ENCODE data around the gene ABCB10. TPM values are rescaled to one million over a fixed set of nuclear protein-coding genes. Genes with fewer than 3 reads are reported as not detected.
"Not testable (repeated sequence)": the region's sequence is repeated elsewhere in the genome, so short reads cannot be mapped to it uniquely, and the experiment has no call there.

The ABCB10 gene
- total and polyA plus RNA-seq, 4 donors = 14.5 to 20.0 (median 17.5) TPM

- not testable (repeated sequence) for H3K9me3 ChIP-seq (ENCODE audit: control insufficient read depth, insufficient read depth, low read length); H3K27me3 ChIP-seq (ENCODE audit: control insufficient read depth, insufficient read depth, low read length); DNase-seq (ENCODE audit: low read depth in 4 of 6, low spot score in 6 of 6); H3K4me3 ChIP-seq (ENCODE audit: low read depth, low read length); H3K27ac ChIP-seq (ENCODE audit: low read depth, low read length); H3K36me3 ChIP-seq (ENCODE audit: control insufficient read depth, insufficient read depth, low read length)
- peaks cover 18% of the 10 kb centered on the region for H3K4me1 ChIP-seq (ENCODE audit: control insufficient read depth, insufficient read depth, low read length)
- 95% methylated on average over 11 of the region's 15 CpGs for WGBS (ENCODE audit: insufficient coverage)
Observed at GRCh38 chr1:229560124-229560523, 1.6 kb upstream of the ABCB10 start.

- H3K9me3 ChIP-seq (ENCODE audit: control insufficient read depth, insufficient read depth, low read length); H3K27me3 ChIP-seq (ENCODE audit: control insufficient read depth, insufficient read depth, low read length); DNase-seq (ENCODE audit: low read depth in 4 of 6, low spot score in 6 of 6); H3K36me3 ChIP-seq (ENCODE audit: control insufficient read depth, insufficient read depth, low read length): not testable (repeated sequence)
- peak overlapping the region; percentile 69 for H3K4me3 ChIP-seq (ENCODE audit: low read depth, low read length)
- peaks cover 24% of the 10 kb centered on the region for H3K4me1 ChIP-seq (ENCODE audit: control insufficient read depth, insufficient read depth, low read length)
- WGBS (ENCODE audit: insufficient coverage) = 63% methylated on average over 16 of the region's 20 CpGs
- H3K27ac ChIP-seq (ENCODE audit: low read depth, low read length) = peak overlapping the region; percentile 82
Observed at GRCh38 chr1:229559336-229559801, 862 bp upstream of the ABCB10 start.

DNA sequence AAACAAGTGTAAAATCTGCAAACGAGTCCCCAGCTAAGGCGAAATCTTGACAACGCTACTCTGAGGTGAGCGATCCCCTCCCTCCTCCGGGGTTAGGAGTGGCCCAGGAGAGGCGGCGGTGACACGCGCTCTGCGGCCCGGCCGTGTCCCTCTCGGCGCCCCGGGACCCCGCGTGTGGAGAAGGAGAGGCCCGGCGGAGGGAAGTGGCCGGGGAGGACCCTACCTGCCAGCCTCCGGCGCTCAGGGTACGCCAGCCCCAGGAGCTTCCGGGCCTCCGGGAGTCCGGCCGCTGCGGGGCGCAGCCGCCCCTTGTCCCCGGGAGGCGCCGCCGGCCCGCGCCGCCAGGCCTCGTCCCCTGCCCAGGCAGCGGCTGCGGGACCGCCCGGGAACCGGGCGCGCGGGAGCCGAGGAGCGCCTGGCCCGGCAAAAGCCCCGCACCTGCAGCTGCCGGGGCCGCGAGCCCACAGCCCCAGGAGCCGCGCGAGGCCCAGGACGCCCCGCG is 543 bp downstream of the ABCB10 start:
- H3K27ac ChIP-seq (ENCODE audit: low read depth, low read length) = peak overlapping the region; percentile 33
- no peaks in the 10 kb centered on the region for H3K27me3 ChIP-seq (ENCODE audit: control insufficient read depth, insufficient read depth, low read length)
- no peaks in the 10 kb centered on the region for H3K9me3 ChIP-seq (ENCODE audit: control insufficient read depth, insufficient read depth, low read length)
- no peaks in the 10 kb centered on the region for H3K36me3 ChIP-seq (ENCODE audit: control insufficient read depth, insufficient read depth, low read length)
- H3K4me3 ChIP-seq (ENCODE audit: low read depth, low read length) = peak overlapping the region; percentile 69
- peaks cover 24% of the 10 kb centered on the region for H3K4me1 ChIP-seq (ENCODE audit: control insufficient read depth, insufficient read depth, low read length)
- under 1% methylated on average over 59 of the region's 59 CpGs for WGBS (ENCODE audit: insufficient coverage)
- DNase-seq (ENCODE audit: low read depth in 4 of 6, low spot score in 6 of 6) = peak in 2 of 6 donors; percentile 31 to 57

DNA sequence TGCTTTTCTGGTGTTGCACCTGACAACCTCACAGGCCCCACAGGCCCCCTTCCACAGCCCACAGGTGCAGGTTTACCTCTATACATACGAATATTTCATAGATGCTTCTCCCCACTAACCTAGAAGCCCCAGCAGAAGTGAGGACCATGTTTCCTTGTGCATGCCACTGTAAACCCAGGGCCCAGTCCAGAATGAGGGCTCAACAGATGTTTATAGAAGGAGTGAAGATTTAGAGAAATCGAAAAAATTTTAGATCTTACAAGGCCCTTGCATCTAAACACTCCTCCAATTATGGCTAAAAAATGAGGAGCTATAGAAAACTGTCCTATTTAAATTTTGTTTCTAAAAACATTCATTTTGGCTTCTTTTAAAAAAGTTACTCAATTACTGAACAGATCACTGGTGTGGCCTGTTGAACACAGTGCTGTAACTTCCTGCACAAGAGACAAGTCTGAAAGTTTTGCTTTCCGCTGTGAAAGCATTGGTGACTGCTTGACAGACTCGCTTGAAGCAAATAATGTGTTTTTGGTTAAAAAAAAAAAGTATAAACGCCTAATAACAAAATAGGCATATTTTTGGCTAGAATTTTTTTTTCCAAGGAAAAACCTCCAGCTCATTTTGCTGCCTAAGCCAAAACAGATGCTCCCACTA is 1.2 kb downstream of the ABCB10 start:
- peak overlapping the region; percentile 33 for H3K27ac ChIP-seq (ENCODE audit: low read depth, low read length)
- H3K9me3 ChIP-seq (ENCODE audit: control insufficient read depth, insufficient read depth, low read length) = no peaks in the 10 kb centered on the region
- H3K36me3 ChIP-seq (ENCODE audit: control insufficient read depth, insufficient read depth, low read length) = no peaks in the 10 kb centered on the region
- DNase-seq (ENCODE audit: low read depth in 4 of 6, low spot score in 6 of 6) = peak in 1 of 6 donors; percentile 15
- H3K4me3 ChIP-seq (ENCODE audit: low read depth, low read length) = peak overlapping the region; percentile 56
- H3K4me1 ChIP-seq (ENCODE audit: control insufficient read depth, insufficient read depth, low read length) = peaks cover 24% of the 10 kb centered on the region
- no peaks in the 10 kb centered on the region for H3K27me3 ChIP-seq (ENCODE audit: control insufficient read depth, insufficient read depth, low read length)
- no CpG with 5 or more reads among the region's 5 CpGs for WGBS (ENCODE audit: insufficient coverage)

DNA sequence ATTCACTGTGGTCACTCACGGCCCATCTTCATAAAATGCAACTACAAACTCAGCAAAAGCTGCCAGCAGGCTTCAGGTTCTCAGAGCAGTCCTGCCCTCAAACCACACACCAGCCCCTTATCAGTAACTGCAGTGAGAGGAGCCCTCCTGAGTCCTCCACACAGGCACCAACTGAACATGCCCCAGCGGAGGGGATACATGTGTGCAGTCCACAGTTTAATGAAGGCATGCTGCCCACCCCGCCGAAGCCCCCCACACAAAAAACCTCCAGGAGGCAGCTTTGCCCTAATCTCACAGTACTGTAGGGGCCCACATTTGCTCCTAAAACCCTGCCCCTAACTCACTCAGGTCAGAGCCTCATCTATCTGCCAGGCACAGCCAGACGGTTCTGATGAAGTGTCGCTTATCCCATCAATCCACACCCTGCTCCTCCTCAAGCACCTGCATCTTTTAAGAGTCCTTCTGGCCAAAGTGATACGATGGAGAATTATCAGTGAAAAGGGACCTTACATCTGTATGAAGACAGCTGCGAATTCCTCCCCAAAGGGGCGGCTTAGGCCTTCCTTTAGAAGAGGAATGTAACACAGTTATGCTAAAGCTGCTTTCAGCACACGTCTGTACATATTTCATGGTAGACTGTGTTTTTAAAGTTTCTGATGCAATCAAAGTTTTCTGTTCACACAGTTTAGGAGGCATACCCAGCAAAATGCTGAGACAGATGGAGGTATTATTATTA is 3.5 kb downstream of the ABCB10 start:
- H3K4me1 ChIP-seq (ENCODE audit: control insufficient read depth, insufficient read depth, low read length) = peaks cover 24% of the 10 kb centered on the region
- no peak overlapping the region for H3K4me3 ChIP-seq (ENCODE audit: low read depth, low read length)
- DNase-seq (ENCODE audit: low read depth in 4 of 6, low spot score in 6 of 6) = no peak
- 74% methylated on average over 10 of the region's 10 CpGs for WGBS (ENCODE audit: insufficient coverage)
- H3K9me3 ChIP-seq (ENCODE audit: control insufficient read depth, insufficient read depth, low read length) = no peaks in the 10 kb centered on the region
- H3K36me3 ChIP-seq (ENCODE audit: control insufficient read depth, insufficient read depth, low read length) = no peaks in the 10 kb centered on the region
- no peaks in the 10 kb centered on the region for H3K27me3 ChIP-seq (ENCODE audit: control insufficient read depth, insufficient read depth, low read length)
- no peak overlapping the region for H3K27ac ChIP-seq (ENCODE audit: low read depth, low read length)

DNA sequence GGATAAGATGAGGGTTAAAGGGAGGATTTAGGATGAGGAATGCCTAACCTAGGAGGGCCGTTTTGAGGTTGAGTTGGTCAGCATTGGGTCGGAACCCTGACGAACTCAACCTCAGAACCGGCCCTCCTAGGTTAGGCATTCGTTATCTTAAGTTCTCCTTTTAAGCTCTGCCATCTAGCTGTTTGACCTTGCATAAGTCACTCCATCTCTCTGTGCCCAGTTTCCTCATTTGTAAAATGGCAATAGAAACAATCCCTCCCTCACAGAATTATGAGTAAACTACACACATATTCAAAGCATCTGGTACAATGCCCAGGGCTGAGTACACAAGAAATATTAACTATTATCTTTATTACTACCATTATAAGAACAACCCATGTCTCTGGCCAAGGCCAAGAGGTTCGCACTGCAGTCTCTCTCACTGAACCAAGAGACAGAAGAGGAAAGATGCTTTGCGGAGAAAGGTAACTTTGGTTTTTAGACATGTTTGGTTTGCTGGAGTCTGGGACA is 4.8 kb downstream of the ABCB10 start:
- H3K36me3 ChIP-seq (ENCODE audit: control insufficient read depth, insufficient read depth, low read length) = peaks cover 3% of the 10 kb centered on the region
- H3K27ac ChIP-seq (ENCODE audit: low read depth, low read length) = no peak overlapping the region
- H3K4me1 ChIP-seq (ENCODE audit: control insufficient read depth, insufficient read depth, low read length) = peaks cover 18% of the 10 kb centered on the region
- 95% methylated on average over 6 of the region's 7 CpGs for WGBS (ENCODE audit: insufficient coverage)
- no peak for DNase-seq (ENCODE audit: low read depth in 4 of 6, low spot score in 6 of 6)
- H3K27me3 ChIP-seq (ENCODE audit: control insufficient read depth, insufficient read depth, low read length) = no peaks in the 10 kb centered on the region
- H3K4me3 ChIP-seq (ENCODE audit: low read depth, low read length) = no peak overlapping the region
- no peaks in the 10 kb centered on the region for H3K9me3 ChIP-seq (ENCODE audit: control insufficient read depth, insufficient read depth, low read length)

DNA sequence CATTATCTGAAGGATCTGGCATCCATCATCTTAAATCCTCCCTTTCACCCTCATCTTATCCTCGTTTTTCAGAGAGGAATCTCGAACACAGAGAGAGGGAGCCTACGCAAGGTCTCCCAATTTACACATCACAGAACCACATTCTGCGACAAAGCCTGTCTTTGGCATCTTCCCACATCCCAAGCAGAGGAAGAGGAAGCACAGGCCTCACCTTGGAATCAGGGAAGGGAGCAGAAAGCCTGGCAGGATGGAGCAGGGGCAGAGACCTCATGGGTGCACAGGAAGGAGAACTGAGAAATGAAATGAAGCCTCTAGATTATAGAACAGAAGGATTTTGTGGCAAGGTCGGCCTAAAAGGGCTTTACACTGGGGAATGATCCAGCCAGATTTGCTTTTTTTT is 5.8 kb downstream of the ABCB10 start:
- no peaks in the 10 kb centered on the region for H3K9me3 ChIP-seq (ENCODE audit: control insufficient read depth, insufficient read depth, low read length)
- no peak for DNase-seq (ENCODE audit: low read depth in 4 of 6, low spot score in 6 of 6)
- no peak overlapping the region for H3K4me3 ChIP-seq (ENCODE audit: low read depth, low read length)
- peaks cover 3% of the 10 kb centered on the region for H3K36me3 ChIP-seq (ENCODE audit: control insufficient read depth, insufficient read depth, low read length)
- 80% methylated on average over 3 of the region's 5 CpGs for whole genome bisulfite sequencing (ENCODE audit: insufficient coverage)
- H3K4me1 ChIP-seq (ENCODE audit: control insufficient read depth, insufficient read depth, low read length) = peaks cover 17% of the 10 kb centered on the region
- H3K27ac ChIP-seq (ENCODE audit: low read depth, low read length) = no peak overlapping the region
- no peaks in the 10 kb centered on the region for H3K27me3 ChIP-seq (ENCODE audit: control insufficient read depth, insufficient read depth, low read length)

- Histone ChIP-seq H3K27me3 (ENCODE audit: control insufficient read depth, insufficient read depth, low read length) (no peaks in the 10 kb centered on the region), H3K9me3 (ENCODE audit: control insufficient read depth, insufficient read depth, low read length) (no peaks in the 10 kb centered on the region), H3K4me3 (ENCODE audit: low read depth, low read length) (no peak overlapping the region), H3K4me1 (ENCODE audit: control insufficient read depth, insufficient read depth, low read length) (peaks cover 7% of the 10 kb centered on the region), H3K27ac (ENCODE audit: low read depth, low read length) (no peak overlapping the region), H3K36me3 (ENCODE audit: control insufficient read depth, insufficient read depth, low read length) (peaks cover 15% of the 10 kb centered on the region)
- WGBS (ENCODE audit: insufficient coverage) = 78% methylated on average over 1 of the region's 3 CpGs
- no peak for DNase-seq (ENCODE audit: low read depth in 4 of 6, low spot score in 6 of 6)
Observed at GRCh38 chr1:229550812-229551567, 7.5 kb downstream of the ABCB10 start.

DNA sequence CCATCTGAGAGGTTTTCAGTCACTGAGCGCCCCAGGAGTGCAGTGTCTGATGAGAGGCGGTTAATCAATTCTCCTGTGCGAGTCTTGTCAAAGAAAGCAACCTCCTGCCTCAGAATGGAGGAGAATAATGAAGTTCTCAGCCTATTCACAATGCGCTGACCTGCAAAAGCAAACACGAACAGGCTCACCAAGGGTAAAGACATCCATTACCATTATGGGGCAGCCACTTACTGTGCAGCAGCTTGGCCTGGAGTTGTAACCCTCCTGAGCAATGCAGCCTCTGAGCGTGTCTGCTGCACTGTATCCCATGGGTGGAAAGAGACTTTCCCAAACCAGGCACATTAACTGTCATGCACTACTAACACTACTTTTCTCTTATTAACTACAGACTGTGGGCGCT is 11.0 kb downstream of the ABCB10 start:
- Histone ChIP-seq H3K27me3 (ENCODE audit: control insufficient read depth, insufficient read depth, low read length) (no peaks in the 10 kb centered on the region), H3K27ac (ENCODE audit: low read depth, low read length) (no peak overlapping the region), H3K4me3 (ENCODE audit: low read depth, low read length) (no peak overlapping the region), H3K9me3 (ENCODE audit: control insufficient read depth, insufficient read depth, low read length) (no peaks in the 10 kb centered on the region), H3K36me3 (ENCODE audit: control insufficient read depth, insufficient read depth, low read length) (peaks cover 23% of the 10 kb centered on the region), H3K4me1 (ENCODE audit: control insufficient read depth, insufficient read depth, low read length) (no peaks in the 10 kb centered on the region)
- 38% methylated on average over 3 of the region's 7 CpGs for WGBS (ENCODE audit: insufficient coverage)
- peak in 1 of 6 donors; percentile 47 for DNase-seq (ENCODE audit: low read depth in 4 of 6, low spot score in 6 of 6)

Measured in spinal cord (tissue), 10 donors.